Keratinocyte (primary cell): ENCODE measurements around the gene FSTL5. TPM values are rescaled to one million over a fixed set of nuclear protein-coding genes. Genes with fewer than 3 reads are reported as not detected.

Experiments used
- DNase-seq: peaks from one replicate; pipeline ENCODE4 v3.0.0-alpha.2; 2011; ENCODE audit warnings: low read depth, missing footprints, low spot score
- FAIRE-seq: peaks from 2 replicates; lab custom pipeline; 2011; peaks lifted over from hg19 to GRCh38; lab: Jason Lieb, UNC
- H2AFZ ChIP-seq: 2 replicates; pipeline ENCODE4 v1.6.0; 2012; ENCODE audit warnings: low read length, control low read depth, inconsistent platforms; ENCODE audit not compliant: control insufficient read depth
- H3K27ac ChIP-seq: 2 replicates; pipeline ENCODE4 v1.5.1; 2011; ENCODE audit warnings: low read length; ENCODE audit not compliant: control insufficient read depth, insufficient read depth
- H3K27me3 ChIP-seq: 3 replicates; pipeline ENCODE4 v1.6.0; 2011; ENCODE audit warnings: low read length; ENCODE audit not compliant: control insufficient read depth, insufficient read depth; ENCODE audit errors: extremely low read depth
- H3K36me3 ChIP-seq, 2 experiments: 2 replicates in 1 of 2; 3 replicates in 1 of 2; pipeline ENCODE4 v1.5.1; 2011; ENCODE audit warnings: low read length in 2 of 2, mild to moderate bottlenecking in 1 of 2; ENCODE audit not compliant: control insufficient read depth in 2 of 2, insufficient read depth in 2 of 2; ENCODE audit errors: extremely low read depth in 1 of 2
- H3K4me1 ChIP-seq: 3 replicates; pipeline ENCODE4 v1.5.1; 2011; ENCODE audit warnings: low read length; ENCODE audit not compliant: control insufficient read depth, insufficient read depth; ENCODE audit errors: extremely low read depth
- H3K4me2 ChIP-seq: 3 replicates; pipeline ENCODE4 v1.6.0; 2011; ENCODE audit warnings: low read depth, low read length; ENCODE audit not compliant: control insufficient read depth, insufficient read depth; ENCODE audit errors: extremely low read depth
- H3K4me3 ChIP-seq, 3 experiments: fragments of 200-600 bp in 1 of 3; sonication (generic) in 1 of 3; 2 replicates in 2 of 3; 3 replicates in 1 of 3; pipeline ENCODE4 v1.5.1; 2011 to 2016; ENCODE audit warnings: low read length in 3 of 3, mild to moderate bottlenecking in 3 of 3, control low read depth in 2 of 3, inconsistent platforms in 1 of 3, low read depth in 1 of 3, mixed read lengths in 1 of 3, mixed run types in 1 of 3, moderate library complexity in 1 of 3; ENCODE audit not compliant: control insufficient read depth in 2 of 3, insufficient read depth in 2 of 3; ENCODE audit errors: extremely low read depth in 1 of 3
- H3K79me2 ChIP-seq: 2 replicates; pipeline ENCODE4 v1.6.0; 2012; ENCODE audit warnings: low read length; ENCODE audit not compliant: control insufficient read depth, insufficient read depth
- H3K9ac ChIP-seq: 3 replicates; pipeline ENCODE4 v1.6.0; 2011; ENCODE audit warnings: low read length; ENCODE audit not compliant: control insufficient read depth, insufficient read depth; ENCODE audit errors: extremely low read depth
- H3K9me1 ChIP-seq: 3 replicates; pipeline ENCODE4 v1.6.0; 2011; ENCODE audit warnings: low read length; ENCODE audit not compliant: control insufficient read depth, insufficient read depth; ENCODE audit errors: extremely low read depth
- H3K9me3 ChIP-seq: 2 replicates; pipeline ENCODE4 v1.5.1; 2012; ENCODE audit warnings: low read depth, low read length; ENCODE audit not compliant: control insufficient read depth
- H4K20me1 ChIP-seq: 3 replicates; pipeline ENCODE4 v1.6.0; 2011; ENCODE audit warnings: low read length; ENCODE audit not compliant: control insufficient read depth, insufficient read depth; ENCODE audit errors: extremely low read depth
- CTCF ChIP-seq, 3 experiments: IDR thresholded peaks in 1 of 3; conservative IDR thresholded peaks in 1 of 3; optimal IDR thresholded peaks in 1 of 3; 2 replicates in 2 of 3; 3 replicates in 1 of 3; pipeline versions ENCODE3 to v1.5.1; 2011; ENCODE audit warnings: low read length in 3 of 3, mild to moderate bottlenecking in 3 of 3, moderate library complexity in 2 of 3, control low read depth in 1 of 3, inconsistent platforms in 1 of 3; ENCODE audit not compliant: insufficient read depth in 2 of 3; ENCODE audit errors: extremely low read depth in 1 of 3
- EZH2 ChIP-seq: IDR thresholded peaks from one replicate; pipeline ENCODE4 v1.6.1; 2012; ENCODE audit warnings: inconsistent platforms, mild to moderate bottlenecking, low read length, moderate library complexity
- dilution Hi-C: fragments of 300-500 bp; cut with MboI; formaldehyde crosslinking; loops from one replicate; pipeline ENCODE4 v1.7.0; 2020; ENCODE audit warnings: low sequenced_read_pairs; ENCODE audit not compliant: extremely low pct_ligation_motif_present
- polyA plus RNA-seq, 5 experiments: library from polyadenylated mRNA; depleted of rRNA in 3 of 5; stranded (reverse) in 3 of 5; stranded (forward) in 1 of 5; unstranded in 1 of 5; fragments of >200 nt; gene quantifications; 1 replicate in 1 of 5; 2 replicates in 3 of 5; 3 replicates in 1 of 5; pipeline versions ENCODE4 v1.2.1 to v1.2.3, GENCODE V29; 2011 to 2012; ENCODE audit warnings: missing spikeins in 2 of 5, low read depth in 1 of 5, low replicate concordance in 1 of 5

Gene FSTL5
- polyA plus RNA-seq, 1 donor (not counting 4 experiments of a cell fraction or from before 2014, with no cell fraction given), result not detected

GRCh38 chr4:161931089-161931488 is 232.7 kb downstream of the FSTL5 start:
- dilution Hi-C loops, result no loop called here
- DNase-seq (no peak), FAIRE-seq (no peak)
- no peaks in the 10 kb centered on the region for H3K9me3 ChIP-seq
- no peaks in the 10 kb centered on the region for H4K20me1 ChIP-seq
- no peak overlapping the region for H3K4me3 ChIP-seq
- H3K4me1 ChIP-seq, result peaks cover 4% of the 10 kb centered on the region
- no peaks in the 10 kb centered on the region for H3K79me2 ChIP-seq
- H3K9ac ChIP-seq, result no peak overlapping the region
- H3K4me2 ChIP-seq, result no peak overlapping the region
- no peak overlapping the region for H2AFZ ChIP-seq
- H3K9me1 ChIP-seq, result no peaks in the 10 kb centered on the region
- H3K27me3 ChIP-seq, result no peaks in the 10 kb centered on the region
- TF ChIP-seq EZH2 (no peak), CTCF (optimal IDR thresholded peaks at IDR 0.05 in 1 of 3, IDR thresholded peaks at IDR 0.05 in 1 of 3, conservative IDR thresholded peaks at IDR 0.05 in 1 of 3; ENCODE audit: extremely low read depth in 1 of 3, insufficient read depth in 2 of 3, low read length in 3 of 3) (no peak)
- H3K36me3 ChIP-seq, result no peaks in the 10 kb centered on the region
- no peak overlapping the region for H3K27ac ChIP-seq

- H2AFZ ChIP-seq, result peak overlapping the region; percentile 19
- TF ChIP-seq CTCF (optimal IDR thresholded peaks at IDR 0.05 in 1 of 3, IDR thresholded peaks at IDR 0.05 in 1 of 3, conservative IDR thresholded peaks at IDR 0.05 in 1 of 3; ENCODE audit: extremely low read depth in 1 of 3, insufficient read depth in 2 of 3, low read length in 3 of 3) (no peak), EZH2 (no peak)
- no peak for DNase-seq
- no peaks in the 10 kb centered on the region for H4K20me1 ChIP-seq
- H3K4me3 ChIP-seq, result no peak overlapping the region
- H3K36me3 ChIP-seq, result no peaks in the 10 kb centered on the region
- H3K27ac ChIP-seq, result no peak overlapping the region
- H3K9me1 ChIP-seq, result no peaks in the 10 kb centered on the region
- dilution Hi-C loops, result no loop called here
- H3K79me2 ChIP-seq, result no peaks in the 10 kb centered on the region
- no peaks in the 10 kb centered on the region for H3K4me1 ChIP-seq
- H3K27me3 ChIP-seq, result no peaks in the 10 kb centered on the region
- no peak overlapping the region for H3K4me2 ChIP-seq
- H3K9me3 ChIP-seq, result no peaks in the 10 kb centered on the region
- H3K9ac ChIP-seq, result no peak overlapping the region
- FAIRE-seq, result no peak
Observed at GRCh38 chr4:161929956-161930355, 233.8 kb downstream of the FSTL5 start.
